Naive B cell (primary cell): ENCODE data around the gene BATF3. TPM values are rescaled to one million over a fixed set of nuclear protein-coding genes. Genes with fewer than 3 reads are reported as not detected.
A peak's percentile ranks its signal among the peaks of the same experiment; 100 is the strongest.

ENCODE experiments used
- ATAC-seq, 2 donors: fragments of 150-1000 bp; cut with Tn5 transposase; 2 replicates each; pipeline ENCODE4 v1.10.0; 2021; ENCODE audit warnings: low read depth in 2 of 2, mild to moderate bottlenecking in 2 of 2, moderate library complexity in 2 of 2
- DNase-seq: peaks from one replicate; pipeline ENCODE4 v3.0.0; 2022
- H3K27ac Mint-ChIP-seq, 6 donors: one replicate each; pipeline ENCODE4 v1.8.0; 2020 to 2022; ENCODE audit warnings: mild to moderate bottlenecking in 6 of 6, mixed read lengths in 6 of 6, moderate library complexity in 5 of 6, inconsistent platforms in 2 of 6
- H3K27me3 Mint-ChIP-seq, 3 donors: one replicate each; pipeline ENCODE4 v1.8.0; 2021 to 2022; ENCODE audit warnings: mixed read lengths in 3 of 3, mild to moderate bottlenecking in 1 of 3
- H3K36me3 Mint-ChIP-seq, 2 donors: one replicate each; pipeline ENCODE4 v1.8.0; 2020 to 2022; ENCODE audit warnings: mixed read lengths in 2 of 2, inconsistent platforms in 1 of 2, mild to moderate bottlenecking in 1 of 2
- H3K4me1 Mint-ChIP-seq, 3 donors: one replicate each; pipeline ENCODE4 v1.8.0; 2020 to 2022; ENCODE audit warnings: mixed read lengths in 3 of 3, inconsistent platforms in 1 of 3, mild to moderate bottlenecking in 1 of 3, moderate library complexity in 1 of 3
- H3K4me3 Mint-ChIP-seq, 8 donors: one replicate each; pipeline ENCODE4 v1.8.0; 2020 to 2022; ENCODE audit warnings: mild to moderate bottlenecking in 8 of 8, mixed read lengths in 8 of 8, moderate library complexity in 8 of 8, inconsistent platforms in 2 of 8
- H3K9me3 Mint-ChIP-seq, 7 donors: one replicate each; pipeline ENCODE4 v1.8.0; 2020 to 2022; ENCODE audit warnings: mixed read lengths in 7 of 7, mild to moderate bottlenecking in 5 of 7, inconsistent platforms in 2 of 7, moderate library complexity in 1 of 7
- polyA plus RNA-seq, 6 donors: library from polyadenylated mRNA; unstranded; fragments of 300-500 nt; fragmentation: Illumina TruSeq; gene quantifications; one replicate each; pipeline ENCODE4 v1.2.3, GENCODE V29; 2021; ENCODE audit warnings: low read depth in 6 of 6

Gene BATF3
- polyA plus RNA-seq, 6 donors from 2014 or later, result not detected

GRCh38 chr1:212652609-212653008 lies 47.0 kb downstream of the BATF3 start:
- Mint-ChIP-seq H3K4me1 (no peaks in the 10 kb centered on the region), H3K27ac (peak overlapping the region in 1 of 6 donors; percentile 73), H3K36me3 (no peaks in the 10 kb centered on the region), H3K27me3 (peaks cover 11 to 31% (median 29%) of the 10 kb centered on the region in 3 donors), H3K9me3 (no peaks in the 10 kb centered on the region), H3K4me3 (no peak overlapping the region)
- DNase-seq (no peak), ATAC-seq (no peak)

GRCh38 chr1:212651977-212652376 lies 47.7 kb downstream of the BATF3 start:
- Mint-ChIP-seq H3K4me3 (no peak overlapping the region), H3K36me3 (no peaks in the 10 kb centered on the region), H3K4me1 (no peaks in the 10 kb centered on the region), H3K27ac (no peak overlapping the region), H3K27me3 (peaks cover 11 to 25% (median 22%) of the 10 kb centered on the region in 3 donors), H3K9me3 (no peaks in the 10 kb centered on the region)
- DNase-seq (no peak), ATAC-seq (no peak)

GRCh38 chr1:212651521-212651920 lies 48.1 kb downstream of the BATF3 start:
- H3K4me3 Mint-ChIP-seq, result no peak overlapping the region
- peaks cover 11 to 24% (median 22%) of the 10 kb centered on the region in 3 donors for H3K27me3 Mint-ChIP-seq
- no peaks in the 10 kb centered on the region for H3K9me3 Mint-ChIP-seq
- no peak for ATAC-seq
- no peaks in the 10 kb centered on the region for H3K4me1 Mint-ChIP-seq
- no peaks in the 10 kb centered on the region for H3K36me3 Mint-ChIP-seq
- no peak overlapping the region for H3K27ac Mint-ChIP-seq
- DNase-seq, result no peak

GRCh38 chr1:212650228-212650627 lies 49.4 kb downstream of the BATF3 start:
- DNase-seq, result no peak
- peaks cover 15 to 29% (median 16%) of the 10 kb centered on the region in 3 donors for H3K27me3 Mint-ChIP-seq
- H3K4me1 Mint-ChIP-seq, result no peaks in the 10 kb centered on the region
- H3K4me3 Mint-ChIP-seq, result no peak overlapping the region
- ATAC-seq, result no peak
- H3K36me3 Mint-ChIP-seq, result no peaks in the 10 kb centered on the region
- no peak overlapping the region for H3K27ac Mint-ChIP-seq
- no peaks in the 10 kb centered on the region for H3K9me3 Mint-ChIP-seq

DNA sequence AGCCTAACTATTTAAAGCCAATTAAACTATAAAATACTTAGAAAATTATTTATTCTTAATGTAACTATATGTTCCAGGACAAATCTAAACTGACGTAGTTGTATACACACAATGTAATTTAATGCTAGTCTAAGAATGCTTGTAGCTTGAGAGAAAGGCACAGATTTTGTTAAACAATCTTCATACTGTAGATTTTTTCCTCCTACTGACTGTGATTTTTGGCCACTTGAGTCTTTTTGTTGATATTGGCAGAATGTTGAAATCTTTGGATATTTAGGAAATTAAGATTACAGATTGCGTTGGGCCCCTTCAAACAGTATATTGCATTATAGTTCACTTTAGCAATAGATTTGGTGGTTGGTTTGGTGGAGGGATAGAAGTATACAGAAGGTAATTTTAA lies 50.6 kb downstream of the BATF3 start:
- H3K4me3 Mint-ChIP-seq, result no peak overlapping the region
- H3K4me1 Mint-ChIP-seq, result no peaks in the 10 kb centered on the region
- no peaks in the 10 kb centered on the region for H3K36me3 Mint-ChIP-seq
- ATAC-seq (no peak), DNase-seq (no peak)
- no peak overlapping the region for H3K27ac Mint-ChIP-seq
- H3K27me3 Mint-ChIP-seq, result peaks cover 3 to 17% (median 10%) of the 10 kb centered on the region in 3 donors
- no peaks in the 10 kb centered on the region for H3K9me3 Mint-ChIP-seq

DNA sequence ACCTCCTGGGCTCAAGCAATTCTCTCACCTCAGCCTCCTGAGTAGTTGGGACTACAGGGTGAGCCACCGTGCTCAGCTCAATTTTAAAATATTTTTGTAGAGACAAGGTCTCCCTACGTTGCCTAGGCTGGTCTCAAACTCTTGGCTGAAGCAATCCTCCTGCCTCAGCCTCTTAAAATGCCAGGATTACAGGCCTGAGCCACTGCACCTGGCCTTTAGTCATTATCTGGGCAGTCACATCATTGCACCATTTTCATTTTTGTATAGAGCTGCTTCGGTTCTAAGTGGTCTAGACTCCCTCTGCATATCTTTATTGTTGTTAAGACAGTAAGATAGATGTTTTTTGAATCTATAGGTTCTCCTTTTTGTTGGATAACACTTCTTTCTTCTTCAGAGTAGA lies 51.2 kb downstream of the BATF3 start:
- no peak for ATAC-seq
- no peak for DNase-seq

GRCh38 chr1:212647004-212647403 lies 52.6 kb downstream of the BATF3 start:
- DNase-seq, result no peak
- no peaks in the 10 kb centered on the region for H3K36me3 Mint-ChIP-seq
- H3K27me3 Mint-ChIP-seq, result peaks cover 0 to 13% (median 10%) of the 10 kb centered on the region in 3 donors
- ATAC-seq, result no peak
- H3K9me3 Mint-ChIP-seq, result no peaks in the 10 kb centered on the region
- no peak overlapping the region for H3K27ac Mint-ChIP-seq
- no peak overlapping the region for H3K4me3 Mint-ChIP-seq
- H3K4me1 Mint-ChIP-seq, result no peaks in the 10 kb centered on the region

More for the DNA sequence above, 51.2 kb downstream of the BATF3 start:
- Mint-ChIP-seq H3K4me3 (no peak overlapping the region), H3K27me3 (peaks cover 0 to 13% (median 6%) of the 10 kb centered on the region in 3 donors), H3K27ac (peak overlapping the region in 1 of 6 donors; percentile 48), H3K9me3 (no peaks in the 10 kb centered on the region), H3K36me3 (no peaks in the 10 kb centered on the region), H3K4me1 (no peaks in the 10 kb centered on the region)

DNA sequence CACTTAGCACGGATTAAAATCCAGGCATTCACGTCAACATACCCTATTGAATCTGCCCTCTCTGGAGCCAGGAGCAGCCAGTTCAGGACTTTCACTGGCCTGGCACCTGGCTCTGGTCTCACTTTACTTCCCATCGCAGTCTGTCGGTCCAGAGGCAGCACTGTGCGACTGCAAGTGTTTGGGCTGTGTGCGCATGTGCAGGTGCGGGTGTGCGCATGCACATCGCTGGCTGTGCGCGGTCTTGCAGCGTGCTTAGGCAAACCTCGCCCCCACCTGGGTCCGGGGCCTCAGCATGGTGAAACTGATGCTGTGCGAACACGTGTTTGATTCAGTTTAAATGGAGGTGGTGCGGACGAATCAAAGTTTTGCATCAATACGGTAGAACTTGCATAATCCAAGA lies 53.1 kb downstream of the BATF3 start:
- Mint-ChIP-seq H3K27ac (no peak overlapping the region), H3K4me3 (no peak overlapping the region), H3K36me3 (no peaks in the 10 kb centered on the region), H3K27me3 (peaks cover under 1 to 13% (median 10%) of the 10 kb centered on the region in 3 donors), H3K4me1 (no peaks in the 10 kb centered on the region), H3K9me3 (no peaks in the 10 kb centered on the region)
- DNase-seq (no peak), ATAC-seq (no peak)

- peaks cover 6 to 13% (median 10%) of the 10 kb centered on the region in 3 donors for H3K27me3 Mint-ChIP-seq
- peak overlapping the region in 2 of 6 donors; percentile 28 to 38 for H3K27ac Mint-ChIP-seq
- H3K4me1 Mint-ChIP-seq, result no peaks in the 10 kb centered on the region
- H3K36me3 Mint-ChIP-seq, result no peaks in the 10 kb centered on the region
- ATAC-seq (no peak), DNase-seq (no peak)
- H3K4me3 Mint-ChIP-seq, result no peak overlapping the region
- H3K9me3 Mint-ChIP-seq, result peaks cover 0 to 4% (median under 1%) of the 10 kb centered on the region in 7 donors
Observed at GRCh38 chr1:212645546-212646543, 53.8 kb downstream of the BATF3 start.

DNA sequence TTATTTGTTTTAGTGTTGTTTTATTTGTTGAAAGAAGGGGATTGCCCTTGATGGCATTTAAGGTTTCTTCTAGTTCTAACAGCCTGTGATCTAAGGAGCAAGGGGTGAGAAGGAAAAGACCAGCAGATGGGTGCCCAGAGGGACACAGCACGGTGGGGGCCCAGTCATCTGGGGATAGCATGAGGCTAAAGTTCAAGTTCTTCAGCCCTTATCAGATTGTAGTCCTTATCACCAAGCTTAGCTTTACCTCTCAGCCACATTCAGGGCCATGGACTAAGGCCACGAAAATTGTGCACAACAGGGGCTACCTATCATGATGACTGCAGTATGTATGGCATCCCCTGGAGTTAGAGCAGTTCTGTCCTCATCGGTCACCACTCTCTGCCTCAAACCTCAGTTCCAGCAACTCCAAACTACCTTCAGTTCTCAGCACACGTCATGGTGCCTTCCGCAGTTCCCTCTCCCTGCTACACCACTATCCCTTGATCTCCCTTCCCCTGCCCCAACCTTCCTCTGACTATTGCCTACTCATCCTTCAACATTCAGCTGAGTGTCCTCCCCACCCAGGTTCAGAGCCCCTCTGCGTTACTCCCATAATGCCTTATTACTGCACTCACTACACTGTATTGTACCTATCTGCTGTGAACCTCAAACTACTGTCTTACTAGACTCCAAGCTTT lies 54.6 kb downstream of the BATF3 start:
- H3K9me3 Mint-ChIP-seq, result peaks cover 0 to 10% (median 6%) of the 10 kb centered on the region in 7 donors
- DNase-seq, result no peak
- H3K4me3 Mint-ChIP-seq, result peak overlapping the region in 1 of 8 donors; percentile 53
- H3K27ac Mint-ChIP-seq, result peak overlapping the region in 1 of 6 donors; percentile 26
- no peak for ATAC-seq
- H3K4me1 Mint-ChIP-seq, result no peaks in the 10 kb centered on the region
- peaks cover 6 to 13% (median 10%) of the 10 kb centered on the region in 3 donors for H3K27me3 Mint-ChIP-seq
- no peaks in the 10 kb centered on the region for H3K36me3 Mint-ChIP-seq

GRCh38 chr1:212643877-212644276 lies 55.8 kb downstream of the BATF3 start:
- Mint-ChIP-seq H3K9me3 (peaks cover 0 to 10% (median 6%) of the 10 kb centered on the region in 7 donors), H3K4me1 (no peaks in the 10 kb centered on the region), H3K4me3 (no peak overlapping the region), H3K27me3 (peaks cover 10 to 13% (median 11%) of the 10 kb centered on the region in 3 donors), H3K27ac (no peak overlapping the region), H3K36me3 (peaks cover 0 to 7% of the 10 kb centered on the region in 2 donors)
- ATAC-seq (peak in 1 of 2 donors; percentile 21), DNase-seq (no peak)

GRCh38 chr1:212641956-212642355 lies 57.7 kb downstream of the BATF3 start:
- Mint-ChIP-seq H3K4me1 (no peaks in the 10 kb centered on the region), H3K27ac (no peak overlapping the region), H3K36me3 (peaks cover 0 to 16% of the 10 kb centered on the region in 2 donors), H3K4me3 (no peak overlapping the region), H3K9me3 (peaks cover 0 to 10% (median 8%) of the 10 kb centered on the region in 7 donors), H3K27me3 (peaks cover 17 to 24% (median 20%) of the 10 kb centered on the region in 3 donors)
- ATAC-seq, result no peak
- no peak for DNase-seq

DNA sequence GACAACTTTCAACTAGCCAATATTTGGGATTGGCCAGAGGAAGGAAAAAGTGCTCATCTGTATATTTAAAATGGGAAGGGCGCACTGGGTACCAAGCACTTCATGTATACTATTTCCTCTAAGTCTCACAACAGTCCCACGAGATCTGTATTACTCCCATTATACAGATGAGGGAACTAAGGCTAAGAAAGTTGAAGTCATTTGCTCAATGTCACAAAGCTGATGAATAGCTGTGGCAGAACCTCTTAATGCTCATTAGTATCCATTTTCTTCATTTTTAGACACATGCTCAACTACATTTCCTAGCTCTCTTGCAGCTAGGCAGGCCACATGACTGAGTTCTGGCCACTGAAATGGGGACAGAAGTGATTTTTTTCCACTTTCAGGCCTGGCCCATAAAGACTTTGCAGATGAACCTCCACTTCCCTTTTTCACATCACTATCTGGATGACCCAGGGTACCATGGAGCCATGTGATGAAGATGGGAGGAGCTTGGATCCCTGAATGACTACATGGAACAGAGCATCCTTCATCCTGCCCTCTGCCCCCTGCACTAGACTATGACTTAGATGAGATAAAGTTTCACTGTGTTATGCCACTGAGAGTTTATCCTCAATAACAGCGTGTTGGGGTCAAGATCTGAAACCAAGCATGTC lies 59.3 kb downstream of the BATF3 start:
- peak in 1 of 2 donors; percentile 32 for ATAC-seq

More for the DNA sequence above, 59.3 kb downstream of the BATF3 start:
- H3K36me3 Mint-ChIP-seq, result peaks cover 0 to 16% of the 10 kb centered on the region in 2 donors
- peaks cover 1 to 15% (median 14%) of the 10 kb centered on the region in 3 donors for H3K4me1 Mint-ChIP-seq
- H3K27ac Mint-ChIP-seq, result peak overlapping the region in 1 of 6 donors; percentile 35
- peaks cover 12 to 28% (median 17%) of the 10 kb centered on the region in 3 donors for H3K27me3 Mint-ChIP-seq
- H3K9me3 Mint-ChIP-seq, result peaks cover 0 to 10% (median 8%) of the 10 kb centered on the region in 7 donors
- DNase-seq, result no peak
- no peak overlapping the region for H3K4me3 Mint-ChIP-seq
